Bronchial epithelial cell (primary cell): Measurements from ENCODE around the gene CASK. TPM values are rescaled to one million over a fixed set of nuclear protein-coding genes. Genes with fewer than 3 reads are reported as not detected.

ENCODE experiments used
- DNase-seq: peaks from one replicate; pipeline ENCODE4 v3.0.0-alpha.2; 2010; ENCODE audit warnings: low read depth
- FAIRE-seq: peaks from 2 replicates; lab custom pipeline; 2011; peaks lifted over from hg19 to GRCh38; lab: Jason Lieb, UNC
- H3K27me3 ChIP-seq: 2 replicates; pipeline ENCODE4 v1.5.1; 2011; ENCODE audit warnings: low read length; ENCODE audit not compliant: control insufficient read depth, insufficient read depth
- H3K36me3 ChIP-seq: 2 replicates; pipeline ENCODE4 v1.5.1; 2011; ENCODE audit warnings: low read length; ENCODE audit not compliant: control insufficient read depth, insufficient read depth
- H3K4me3 ChIP-seq: 2 replicates; pipeline ENCODE4 v1.5.1; 2011; ENCODE audit warnings: mild to moderate bottlenecking, low read depth, low read length, control low read depth
- total RNA-seq: library from RNA; depleted of rRNA; stranded (reverse); fragments of >200 nt; gene quantifications from 2 replicates; pipeline ENCODE4 v1.2.1, GENCODE V29; 2014
- TF ChIP-seq, protein P1 (sequence below): IDR thresholded peaks from 2 replicates; pipeline ENCODE4 v1.5.1; 2011; ENCODE audit warnings: mild to moderate bottlenecking, moderate library complexity, low read length, control low read depth, inconsistent platforms; ENCODE audit not compliant: insufficient read depth, severe bottlenecking

The CASK gene
- total RNA-seq, 1 donor from 2014 or later = 141 TPM

GRCh38 chrX:41703574-41704029, 219.8 kb downstream of the CASK start:
- no peak for FAIRE-seq
- TF ChIP-seq, protein P1, sequence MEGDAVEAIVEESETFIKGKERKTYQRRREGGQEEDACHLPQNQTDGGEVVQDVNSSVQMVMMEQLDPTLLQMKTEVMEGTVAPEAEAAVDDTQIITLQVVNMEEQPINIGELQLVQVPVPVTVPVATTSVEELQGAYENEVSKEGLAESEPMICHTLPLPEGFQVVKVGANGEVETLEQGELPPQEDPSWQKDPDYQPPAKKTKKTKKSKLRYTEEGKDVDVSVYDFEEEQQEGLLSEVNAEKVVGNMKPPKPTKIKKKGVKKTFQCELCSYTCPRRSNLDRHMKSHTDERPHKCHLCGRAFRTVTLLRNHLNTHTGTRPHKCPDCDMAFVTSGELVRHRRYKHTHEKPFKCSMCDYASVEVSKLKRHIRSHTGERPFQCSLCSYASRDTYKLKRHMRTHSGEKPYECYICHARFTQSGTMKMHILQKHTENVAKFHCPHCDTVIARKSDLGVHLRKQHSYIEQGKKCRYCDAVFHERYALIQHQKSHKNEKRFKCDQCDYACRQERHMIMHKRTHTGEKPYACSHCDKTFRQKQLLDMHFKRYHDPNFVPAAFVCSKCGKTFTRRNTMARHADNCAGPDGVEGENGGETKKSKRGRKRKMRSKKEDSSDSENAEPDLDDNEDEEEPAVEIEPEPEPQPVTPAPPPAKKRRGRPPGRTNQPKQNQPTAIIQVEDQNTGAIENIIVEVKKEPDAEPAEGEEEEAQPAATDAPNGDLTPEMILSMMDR = no peak
- no peaks in the 10 kb centered on the region for H3K36me3 ChIP-seq
- DNase-seq = no peak
- H3K4me3 ChIP-seq = no peak overlapping the region
- H3K27me3 ChIP-seq = no peaks in the 10 kb centered on the region

- TF ChIP-seq, protein P1 = no peak
- H3K4me3 ChIP-seq = no peak overlapping the region
- DNase-seq (no peak), FAIRE-seq (no peak)
- no peaks in the 10 kb centered on the region for H3K27me3 ChIP-seq
- no peaks in the 10 kb centered on the region for H3K36me3 ChIP-seq
Observed at GRCh38 chrX:41695426-41695825, 227.9 kb downstream of the CASK start.

DNA sequence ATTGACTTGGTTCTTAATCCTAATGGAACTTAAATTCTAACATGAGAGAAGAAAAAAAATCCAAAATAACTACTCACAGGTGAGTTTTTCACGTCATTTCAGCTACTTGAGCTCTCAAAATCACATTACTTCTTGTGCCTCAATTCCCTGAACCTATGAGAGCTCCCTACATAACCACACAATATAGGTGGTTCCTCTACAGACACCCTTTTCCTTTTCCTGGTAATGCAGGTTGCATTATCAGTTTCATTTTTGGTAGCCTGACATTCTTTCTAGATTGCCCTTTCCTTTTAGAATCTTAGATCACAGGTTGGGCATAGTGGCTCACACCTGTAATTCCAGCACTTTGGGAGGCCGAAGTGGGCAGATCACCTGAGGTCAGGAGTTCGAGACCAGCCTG, 230.3 kb downstream of the CASK start:
- no peak for FAIRE-seq
- no peaks in the 10 kb centered on the region for H3K36me3 ChIP-seq
- TF ChIP-seq, protein P1 = no peak

GRCh38 chrX:41692162-41692749, 231.1 kb downstream of the CASK start:
- TF ChIP-seq, protein P1 = no peak
- no peak for DNase-seq
- H3K27me3 ChIP-seq = no peaks in the 10 kb centered on the region
- FAIRE-seq = no peak
- H3K36me3 ChIP-seq = no peaks in the 10 kb centered on the region
- H3K4me3 ChIP-seq = no peak overlapping the region

More for the DNA sequence above, 230.3 kb downstream of the CASK start:
- DNase-seq = no peak
- no peaks in the 10 kb centered on the region for H3K27me3 ChIP-seq
- no peak overlapping the region for H3K4me3 ChIP-seq

GRCh38 chrX:41689711-41690110, 233.6 kb downstream of the CASK start:
- H3K27me3 ChIP-seq = no peaks in the 10 kb centered on the region
- H3K36me3 ChIP-seq = no peaks in the 10 kb centered on the region
- no peak overlapping the region for H3K4me3 ChIP-seq
- TF ChIP-seq, protein P1 = no peak
- DNase-seq (no peak), FAIRE-seq (no peak)

- no peak for DNase-seq
- H3K27me3 ChIP-seq = no peaks in the 10 kb centered on the region
- H3K4me3 ChIP-seq = no peak within 1 kb of the TSS
- TF ChIP-seq, protein P1 = no peak
- no peak for FAIRE-seq
- H3K36me3 ChIP-seq = no peaks in the 10 kb centered on the region
Observed at GRCh38 chrX:41688835-41689234, 234.5 kb downstream of the CASK start, which contains the start of gene GPR34. GPR34 (plus strand) TSS chrX:41688973; CDS start chrX:41695634, 6,661 bp downstream.
